H1 (cell line): ENCODE measurements around the gene HOXD4. TPM values are rescaled to one million over a fixed set of nuclear protein-coding genes. Genes with fewer than 3 reads are reported as not detected.

Experiments used
- CTCF ChIA-PET: fragments of 300-600 bp; sonication (Branson Sonifier 250); formaldehyde crosslinking; loops from one replicate; lab custom pipeline; 2021; ENCODE audit not compliant: partially characterized antibody; lab: Charles Lee
- POLR2A ChIA-PET: fragments of 300-600 bp; sonication (Branson Sonifier 250); formaldehyde crosslinking; loops from one replicate; lab custom pipeline; 2021; ENCODE audit warnings: inconsistent platforms; ENCODE audit not compliant: partially characterized antibody; lab: Charles Lee
- DNase-seq, 2 experiments: peaks; one replicate each; pipeline versions ENCODE4 v3.0.0 to v3.0.0-alpha.2; 2010 to 2022; ENCODE audit warnings: low spot score in 2 of 2, low read depth in 1 of 2, mixed read lengths in 1 of 2
- FAIRE-seq: peaks from 2 replicates; lab custom pipeline; 2011; peaks lifted over from hg19 to GRCh38; lab: Jason Lieb, UNC
- H2AFZ ChIP-seq: 2 replicates; pipeline ENCODE4 v1.8.1; 2012; ENCODE audit warnings: low read length, inconsistent platforms
- H2AK5ac ChIP-seq: 2 replicates; pipeline ENCODE4 v1.6.1; 2013; ENCODE audit warnings: low read depth, low read length
- H2BK120ac ChIP-seq: replicated peaks from 2 replicates; pipeline ENCODE3; 2013; ENCODE audit warnings: low read depth, low read length, inconsistent platforms
- H2BK12ac ChIP-seq: 2 replicates; pipeline ENCODE4 v1.6.1; 2013; ENCODE audit warnings: low read depth, low read length
- H2BK15ac ChIP-seq: 2 replicates; pipeline ENCODE4 v1.6.1; 2013; ENCODE audit warnings: low read length
- H2BK20ac ChIP-seq: 2 replicates; pipeline ENCODE4 v1.6.1; 2013; ENCODE audit warnings: low read length
- H2BK5ac ChIP-seq: 2 replicates; pipeline ENCODE4 v1.6.1; 2013; ENCODE audit warnings: low read depth, low read length
- H3K14ac ChIP-seq: 2 replicates; pipeline ENCODE4 v1.6.1; 2013; ENCODE audit warnings: inconsistent platforms; ENCODE audit not compliant: insufficient read length
- H3K18ac ChIP-seq: 2 replicates; pipeline ENCODE4 v1.6.1; 2013; ENCODE audit warnings: low read length; ENCODE audit errors: extremely low read depth
- H3K23ac ChIP-seq: 2 replicates; pipeline ENCODE4 v1.6.1; 2013; ENCODE audit warnings: inconsistent platforms; ENCODE audit not compliant: insufficient read length
- H3K23me2 ChIP-seq: 2 replicates; pipeline ENCODE4 v1.6.1; 2013; ENCODE audit warnings: low read depth, low read length
- H3K27ac ChIP-seq: 2 replicates; pipeline ENCODE4 v1.6.1; 2011; ENCODE audit warnings: low read depth, low read length, inconsistent platforms
- H3K27me3 ChIP-seq, 4 experiments: replicated peaks in 1 of 4; 1 replicate in 1 of 4; 2 replicates in 3 of 4; pipeline versions ENCODE4 v1.6.1 to v1.8.1; 2011 to 2013; ENCODE audit warnings: low read length in 3 of 4, mild to moderate bottlenecking in 3 of 4, inconsistent platforms in 2 of 4, mixed read lengths in 2 of 4, moderate library complexity in 1 of 4; ENCODE audit not compliant: control insufficient read depth in 3 of 4, insufficient read depth in 3 of 4; ENCODE audit errors: extremely low read depth in 1 of 4
- H3K36me3 ChIP-seq, 4 experiments: 2 replicates each; pipeline versions ENCODE4 v1.6.1 to v1.8.1; 2011 to 2013; ENCODE audit warnings: mild to moderate bottlenecking in 4 of 4, low read length in 3 of 4, moderate library complexity in 2 of 4, control low read depth in 1 of 4, inconsistent platforms in 1 of 4; ENCODE audit not compliant: insufficient read depth in 4 of 4, control insufficient read depth in 2 of 4
- H3K4ac ChIP-seq: replicated peaks from 2 replicates; pipeline ENCODE3; 2013; ENCODE audit warnings: low read length, low read depth, mixed read lengths, inconsistent platforms; ENCODE audit not compliant: insufficient read length
- H3K4me1 ChIP-seq, 4 experiments: replicated peaks in 1 of 4; 1 replicate in 1 of 4; 2 replicates in 3 of 4; pipeline versions ENCODE4 v1.6.1 to v1.8.1; 2011 to 2013; ENCODE audit warnings: low read length in 3 of 4, inconsistent platforms in 2 of 4, mixed read lengths in 1 of 4; ENCODE audit not compliant: insufficient read depth in 4 of 4, control insufficient read depth in 3 of 4
- H3K4me2 ChIP-seq, 2 experiments: 2 replicates each; pipeline versions ENCODE4 v1.6.1 to v1.8.1; 2011 to 2013; ENCODE audit warnings: low read depth in 2 of 2, low read length in 2 of 2, control low read depth in 1 of 2, inconsistent platforms in 1 of 2, mild to moderate bottlenecking in 1 of 2; ENCODE audit not compliant: insufficient read depth in 1 of 2
- H3K4me3 ChIP-seq, 4 experiments: fragments of 200-600, 300-600 bp in 1 of 4; sonication (generic), shearing (Covaris generic), sonication (Bioruptor Twin) in 1 of 4; 2 replicates each; pipeline versions ENCODE4 v1.5.1 to v1.8.1; 2011 to 2016; ENCODE audit warnings: low read length in 4 of 4, low read depth in 3 of 4, control low read depth in 2 of 4, inconsistent platforms in 2 of 4, mild to moderate bottlenecking in 2 of 4, mixed read lengths in 1 of 4, moderate library complexity in 1 of 4; ENCODE audit not compliant: insufficient read depth in 2 of 4; ENCODE audit errors: extremely low read depth in 1 of 4
- H3K56ac ChIP-seq: replicated peaks from 2 replicates; pipeline ENCODE3; 2013; ENCODE audit warnings: low read depth, mild to moderate bottlenecking, mixed read lengths, low read length, inconsistent platforms; ENCODE audit not compliant: insufficient read length
- H3K79me1 ChIP-seq: 2 replicates; pipeline ENCODE4 v1.6.1; 2013; ENCODE audit warnings: low read depth, low read length, control low read depth
- H3K79me2 ChIP-seq, 2 experiments: 2 replicates each; pipeline versions ENCODE4 v1.6.1 to v1.8.1; 2012 to 2013; ENCODE audit warnings: low read length in 2 of 2, mild to moderate bottlenecking in 2 of 2, inconsistent platforms in 1 of 2; ENCODE audit not compliant: insufficient read depth in 2 of 2, control insufficient read depth in 1 of 2
- H3K9ac ChIP-seq, 4 experiments: replicated peaks in 1 of 4; 1 replicate in 1 of 4; 2 replicates in 3 of 4; pipeline versions ENCODE4 v1.6.1 to v1.8.1; 2011 to 2013; ENCODE audit warnings: low read depth in 3 of 4, low read length in 3 of 4, control low read depth in 2 of 4, mild to moderate bottlenecking in 2 of 4, moderate library complexity in 2 of 4, inconsistent platforms in 1 of 4; ENCODE audit errors: extremely low read depth in 1 of 4
- H3K9me3 ChIP-seq, 2 experiments: 2 replicates each; pipeline versions ENCODE4 v1.6.1 to v1.8.1; 2012 to 2013; ENCODE audit warnings: mild to moderate bottlenecking in 2 of 2, moderate library complexity in 2 of 2, control low read depth in 1 of 2, inconsistent platforms in 1 of 2, low read depth in 1 of 2, low read length in 1 of 2, mixed read lengths in 1 of 2; ENCODE audit not compliant: insufficient read depth in 2 of 2
- H4K20me1 ChIP-seq, 2 experiments: replicated peaks in 1 of 2; 2 replicates each; pipeline versions ENCODE3 to v1.8.1; 2011 to 2013; ENCODE audit warnings: inconsistent platforms in 2 of 2, low read length in 2 of 2, mild to moderate bottlenecking in 1 of 2; ENCODE audit not compliant: insufficient read depth in 2 of 2, control insufficient read depth in 1 of 2
- H4K5ac ChIP-seq: 2 replicates; pipeline ENCODE4 v1.6.1; 2013; ENCODE audit warnings: low read length, low read depth, mixed read lengths, inconsistent platforms; ENCODE audit not compliant: insufficient read length
- H4K8ac ChIP-seq: 2 replicates; pipeline ENCODE4 v1.8.0; 2013; ENCODE audit warnings: mild to moderate bottlenecking, moderate library complexity, low read length, inconsistent platforms; ENCODE audit not compliant: insufficient read depth; ENCODE audit errors: extremely low read depth
- H4K91ac ChIP-seq: replicated peaks from 2 replicates; pipeline ENCODE3; 2013; ENCODE audit warnings: low read length, mixed read lengths, inconsistent platforms; ENCODE audit not compliant: insufficient read length
- EZH2 ChIP-seq: fragments of 200-600 bp; sonication (generic); IDR thresholded peaks from 2 replicates; pipeline ENCODE4 v1.7.1; 2012; ENCODE audit warnings: low read depth, mild to moderate bottlenecking, moderate library complexity, low read length, inconsistent platforms; ENCODE audit not compliant: severe bottlenecking
- KDM5A ChIP-seq: fragments of 200-600 bp; IDR thresholded peaks from 2 replicates; pipeline ENCODE4 v1.7.1; 2012; ENCODE audit warnings: mild to moderate bottlenecking, low read length, inconsistent platforms, mixed read lengths
- RNF2 ChIP-seq: fragments of 200-900, 300-1000 bp; sonication (generic); IDR thresholded peaks from 2 replicates; pipeline ENCODE4 v1.7.1; 2016; ENCODE audit warnings: borderline replicate concordance, low read depth, mild to moderate bottlenecking, antibody characterized with exemption, low read length; ENCODE audit not compliant: poor library complexity, severe bottlenecking; ENCODE audit errors: missing control alignments
- SUZ12 ChIP-seq: fragments of 200-600 bp; sonication (generic); IDR thresholded peaks from 2 replicates; pipeline ENCODE4 v1.6.1; 2012; ENCODE audit warnings: mild to moderate bottlenecking, inconsistent platforms, low read length, moderate library complexity, mixed read lengths
- TAF7 ChIP-seq: optimal IDR thresholded peaks from 2 replicates; pipeline ENCODE3; 2011; ENCODE audit warnings: low read depth, mild to moderate bottlenecking, inconsistent platforms, low read length, moderate library complexity, borderline replicate concordance
- WGBS, 2 experiments: shearing (Covaris generic) in 1 of 2; methylation state at CpG; one replicate each; pipeline versions ENCODE4 v1.1.6 to v1.1.7; 2013 to 2015; ENCODE audit warnings: low lambda C conversion rate in 2 of 2, mixed read lengths in 2 of 2, inconsistent platforms in 1 of 2, low coverage in 1 of 2, missing lambda C conversion rate in 1 of 2; ENCODE audit not compliant: insufficient replicate concordance in 2 of 2, insufficient coverage in 1 of 2, insufficient read length in 1 of 2; ENCODE audit errors: extremely low coverage in 1 of 2, missing lambda C conversion rate in 1 of 2; 5-methylcytosine and 5-hydroxymethylcytosine counted together
- polyA plus RNA-seq, 7 experiments: library from polyadenylated mRNA; depleted of rRNA in 3 of 7; stranded (reverse) in 5 of 7; unstranded in 2 of 7; fragments of >200 nt in 5 of 7; fragments of 200-250 nt in 2 of 7; gene quantifications; 1 replicate in 5 of 7; 2 replicates in 1 of 7; 4 replicates in 1 of 7; pipeline versions ENCODE4 v1.2.1 to v1.2.3, GENCODE V29; 2011 to 2013; ENCODE audit warnings: missing spikeins in 2 of 7, mixed read lengths in 2 of 7
- total RNA-seq: library from RNA; stranded (reverse); fragmentation: NEBNext Ultra II Directional; extraction: Animal tissue kit (Norgen Biotek cat#: 25700); gene quantifications from 2 replicates; pipeline ENCODE4 v1.2.1, GENCODE V29; 2021
- TF ChIP-seq, protein P1 (sequence below): IDR thresholded peaks from 2 replicates; pipeline ENCODE4 v1.6.1; 2011; ENCODE audit warnings: low read depth, mild to moderate bottlenecking, low read length; ENCODE audit not compliant: insufficient read depth

Gene HOXD4
- total and polyA plus RNA-seq, 2 of the 8 experiments (the other 6 are each of a cell fraction or from before 2014, with no cell fraction given): not detected

DNA sequence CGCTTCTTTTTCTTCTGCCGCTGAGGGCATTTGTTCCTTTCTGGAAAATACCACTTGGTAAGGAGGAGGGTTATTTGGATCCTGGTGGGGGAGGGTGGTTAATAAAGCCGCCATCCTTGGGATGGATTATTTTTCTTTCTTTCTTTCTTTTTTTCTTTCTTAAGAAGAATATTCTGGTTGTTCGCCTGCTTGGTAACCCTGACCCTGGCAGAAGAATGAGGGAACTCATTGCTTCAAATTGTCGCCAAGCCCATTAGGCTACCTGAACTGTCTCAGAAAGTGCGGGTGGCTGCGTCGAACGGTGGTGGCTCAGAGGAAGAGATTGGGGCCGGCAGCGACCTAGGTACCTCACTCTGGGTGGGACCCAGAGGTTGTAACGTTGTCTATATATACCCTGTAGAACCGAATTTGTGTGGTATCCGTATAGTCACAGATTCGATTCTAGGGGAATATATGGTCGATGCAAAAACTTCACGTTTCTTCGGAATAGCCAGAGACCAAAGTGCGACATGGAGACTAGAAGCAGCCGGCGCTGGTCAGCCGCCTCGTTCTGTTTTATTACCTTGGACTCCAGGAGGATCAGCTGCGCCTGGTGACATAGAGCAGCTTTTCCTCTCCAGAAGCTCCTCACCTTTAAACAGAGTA lies 1.3 kb upstream of the HOXD4 start:
- Histone ChIP-seq H3K27ac (no peak overlapping the region), H3K36me3 (peaks cover 0 to 11% (median 0%) of the 10 kb centered on the region in 4 experiments; a peak in 1 of 8 replicates), H3K79me1 (no peaks in the 10 kb centered on the region), H3K23me2 (peaks cover 2% of the 10 kb centered on the region; the same call in 1 of the 2 replicates), H2BK20ac (no peak overlapping the region), H4K8ac (no peak overlapping the region), H2AFZ (no peak overlapping the region), H2BK12ac (0 out of 2 replicates have a peak overlapping the region, but pooled peaks have one; percentile 39), H3K9ac (no peak overlapping the region), H4K91ac (no peak overlapping the region), H3K4me3 (no peak overlapping the region), H3K9me3 (no peaks in the 10 kb centered on the region; a peak in 1 of 4 replicates), H2BK5ac (no peak overlapping the region), H3K4me2 (no peak overlapping the region), H3K18ac (no peak overlapping the region), H3K4ac (no peak overlapping the region), H3K23ac (no peak overlapping the region), H3K79me2 (no peaks in the 10 kb centered on the region), H3K56ac (no peak overlapping the region), H2AK5ac (no peak overlapping the region), H3K14ac (no peak overlapping the region), H4K20me1 (peaks cover 17 to 42% of the 10 kb centered on the region in 2 experiments), H3K4me1 (peaks cover 0 to 10% (median 2%) of the 10 kb centered on the region in 4 experiments; a peak in 4 of 7 replicates), H2BK15ac (no peak overlapping the region), H3K27me3 (peaks cover 98 to 100% (median 100%) of the 10 kb centered on the region in 4 experiments), H4K5ac (no peak overlapping the region), H2BK120ac (no peak overlapping the region)
- FAIRE-seq: no peak
- 20% methylated on average over 24 of the region's 24 CpGs; no CpG with 5 or more reads in 1 of the 2 experiments for WGBS, 2 experiments
- no peak for TF ChIP-seq KDM5A
- TF ChIP-seq, protein P1, sequence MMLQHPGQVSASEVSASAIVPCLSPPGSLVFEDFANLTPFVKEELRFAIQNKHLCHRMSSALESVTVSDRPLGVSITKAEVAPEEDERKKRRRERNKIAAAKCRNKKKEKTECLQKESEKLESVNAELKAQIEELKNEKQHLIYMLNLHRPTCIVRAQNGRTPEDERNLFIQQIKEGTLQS: no peak
- TF ChIP-seq RNF2: peak; percentile 27
- no peak for TF ChIP-seq TAF7
- peak; percentile 81 for TF ChIP-seq EZH2
- TF ChIP-seq SUZ12: peak; percentile 92
- no peak for DNase-seq
- CTCF ChIA-PET: interaction anchor here (0.9 to 4.4 kb wide), 10 partner anchors 10 to 404 kb away, joined by 3 to 36 read pairs (median 8); no protein-coding TSS in a partner anchor
- POLR2A ChIA-PET: interaction anchor here (0.7 to 1.3 kb wide), 2 partner anchors 10 to 45 kb away, joined by 3 read pairs; no protein-coding TSS in a partner anchor
